SK-N-DZ (cell line): ENCODE results near the gene POU2AF2.
"Not testable (repeated sequence)": the region's sequence is repeated elsewhere in the genome, so short reads cannot be mapped to it uniquely, and the experiment has no call there.

Experiments
- DNase-seq: peaks from one replicate; pipeline ENCODE4 v3.0.0-alpha.2; 2015; ENCODE audit warnings: low spot score

Gene POU2AF2

DNA sequence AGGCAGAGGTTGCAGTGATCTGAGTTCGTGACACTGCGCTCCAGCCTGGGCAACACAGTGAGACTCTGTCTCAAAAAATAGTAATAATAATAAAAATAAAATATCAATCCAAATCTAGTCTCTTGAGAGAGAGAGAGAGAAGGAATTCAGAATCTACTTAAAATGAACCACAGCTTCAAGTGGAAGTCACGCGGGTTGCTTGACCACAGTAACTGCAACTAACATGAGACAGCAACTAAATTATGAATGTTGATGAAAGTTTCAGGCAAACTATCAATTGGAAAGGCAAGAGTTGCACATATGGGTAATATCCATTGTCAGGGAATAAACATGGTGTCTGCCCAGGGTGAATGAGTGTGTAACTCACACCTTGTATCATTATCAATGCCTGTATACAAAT, 12.5 kb downstream of the POU2AF2 start:
- no peak for DNase-seq

- no peak for DNase-seq
Measured at GRCh38 chr11:111259896-111260295, 14.4 kb downstream of the POU2AF2 start.

DNA sequence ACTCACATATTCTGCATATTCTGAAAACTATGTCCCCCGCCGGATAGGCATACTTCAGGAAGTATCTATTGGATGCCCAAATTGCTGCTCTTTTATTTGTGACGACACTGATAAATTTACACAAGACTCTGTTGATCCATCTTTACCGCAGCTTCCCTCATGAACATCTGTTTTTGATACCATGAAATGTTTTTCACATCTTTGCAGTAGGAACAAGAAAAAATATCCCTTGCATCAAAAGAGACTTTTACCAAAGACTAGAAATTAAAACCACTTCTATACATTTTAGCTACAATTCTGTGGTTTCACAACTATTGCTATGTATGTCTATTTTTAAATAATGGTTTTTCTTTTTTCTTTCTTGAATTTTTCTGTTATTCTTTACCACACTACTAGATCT, 15.3 kb downstream of the POU2AF2 start:
- DNase-seq: no peak

- DNase-seq: no peak
Measured at GRCh38 chr11:111264646-111265045, 19.1 kb downstream of the POU2AF2 start.

DNA sequence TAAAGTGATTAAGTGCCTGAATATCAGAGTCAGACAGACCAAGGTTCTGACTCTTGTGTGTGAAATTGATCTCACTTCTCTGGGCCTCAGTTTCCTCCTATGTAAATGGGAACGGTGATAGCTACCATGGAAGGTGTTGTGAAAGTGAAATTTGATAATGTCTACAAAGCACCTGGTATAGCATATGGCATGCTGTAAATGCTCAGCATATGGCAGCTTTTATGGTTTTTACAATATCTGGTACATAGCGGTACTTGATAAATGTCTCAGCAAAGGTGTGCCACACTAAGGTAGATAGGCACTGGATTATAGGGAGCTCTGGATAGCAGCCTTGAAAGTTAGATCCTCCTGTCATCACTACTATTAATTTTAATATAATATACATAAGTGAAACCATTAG, 19.9 kb downstream of the POU2AF2 start:
- DNase-seq: no peak

- not testable (repeated sequence) for DNase-seq
Measured at GRCh38 chr11:111268303-111268702, 22.8 kb downstream of the POU2AF2 start.

DNA sequence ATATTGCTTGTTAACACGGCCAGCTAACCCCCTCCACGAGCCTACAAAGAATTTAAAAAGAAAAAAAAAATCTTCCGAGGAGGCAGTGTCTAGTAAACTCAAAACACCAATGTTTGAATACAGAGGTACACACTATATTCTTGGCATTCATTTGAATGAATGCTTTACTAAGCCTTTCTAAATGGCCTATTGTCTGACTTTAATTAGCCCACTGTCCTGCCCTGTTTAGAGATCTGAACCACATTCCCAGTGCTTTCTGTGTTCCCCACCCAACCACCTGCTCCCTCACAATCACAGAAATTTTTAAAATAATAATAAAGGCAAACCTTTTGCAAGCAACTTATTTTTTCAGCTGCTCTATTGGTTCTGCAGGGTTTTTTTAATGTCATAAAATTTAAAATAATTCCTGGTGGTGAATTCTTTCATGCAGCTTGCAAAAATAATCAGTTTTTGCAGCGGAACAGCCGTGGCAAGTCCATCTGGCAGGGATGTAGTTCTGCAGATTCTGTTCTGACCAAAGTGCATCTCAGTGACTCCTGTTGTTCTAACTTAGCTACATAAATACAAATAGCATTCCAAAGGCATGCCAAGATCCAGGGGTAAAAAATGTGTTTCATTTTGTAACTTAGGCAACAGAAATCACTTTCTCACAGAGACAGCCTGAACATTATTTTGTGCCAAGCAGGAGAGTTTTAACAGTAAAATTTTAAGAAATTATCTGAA, 23.8 kb downstream of the POU2AF2 start:
- DNase-seq: no peak

DNA sequence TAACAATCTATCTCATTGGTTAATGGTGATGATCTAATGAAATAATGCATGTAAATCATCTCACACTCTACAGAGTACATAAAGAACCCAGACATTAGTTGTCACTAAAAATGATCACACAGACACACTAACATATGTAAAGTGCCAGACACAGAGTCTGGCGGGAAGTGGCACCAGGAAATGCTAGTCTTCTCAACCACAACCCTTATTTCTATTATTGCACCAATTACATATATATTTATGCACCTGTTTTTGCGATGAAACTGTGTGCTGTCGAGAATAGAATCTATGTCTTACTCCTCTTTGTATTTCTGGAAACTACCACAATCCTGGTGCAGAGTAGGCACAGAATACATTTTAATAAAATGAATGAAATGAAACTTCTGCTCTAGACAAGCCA, 26.9 kb downstream of the POU2AF2 start:
- DNase-seq: no peak

GRCh38 chr11:111282562-111283075, 37.1 kb downstream of the POU2AF2 start:
- DNase-seq: no peak

DNA sequence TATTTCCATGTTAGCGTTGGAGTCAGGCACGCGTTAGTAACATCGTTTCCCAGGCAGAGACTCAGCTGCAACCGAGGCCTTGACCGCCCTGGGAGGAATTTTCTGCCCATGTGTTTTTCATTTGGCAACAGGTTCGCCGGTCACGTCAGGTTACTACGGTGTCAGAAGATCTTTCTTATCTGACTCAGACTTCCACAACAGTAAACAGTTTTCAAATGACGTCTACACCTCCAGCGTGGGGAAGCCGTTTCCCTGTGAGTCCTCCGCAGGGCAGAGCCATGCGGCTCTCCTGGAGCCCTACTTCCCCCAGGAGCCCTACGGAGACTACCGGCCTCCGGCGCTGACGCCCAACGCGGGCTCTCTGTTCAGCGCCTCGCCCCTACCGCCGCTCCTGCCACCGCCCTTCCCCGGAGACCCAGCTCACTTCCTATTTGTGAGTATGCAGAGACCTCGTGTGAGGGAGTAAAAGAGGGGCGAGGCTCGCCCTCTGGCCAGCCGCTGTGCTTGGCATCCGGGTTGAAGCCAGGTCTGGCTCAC, 38.5 kb downstream of the POU2AF2 start:
- DNase-seq: peak; percentile 5

GRCh38 chr11:111285189-111286091, 39.9 kb downstream of the POU2AF2 start:
- DNase-seq: no peak

- no peak for DNase-seq
Measured at GRCh38 chr11:111291764-111292163, 46.2 kb downstream of the POU2AF2 start.

GRCh38 chr11:111292408-111292807, 46.9 kb downstream of the POU2AF2 start:
- DNase-seq: not testable (repeated sequence)

DNA sequence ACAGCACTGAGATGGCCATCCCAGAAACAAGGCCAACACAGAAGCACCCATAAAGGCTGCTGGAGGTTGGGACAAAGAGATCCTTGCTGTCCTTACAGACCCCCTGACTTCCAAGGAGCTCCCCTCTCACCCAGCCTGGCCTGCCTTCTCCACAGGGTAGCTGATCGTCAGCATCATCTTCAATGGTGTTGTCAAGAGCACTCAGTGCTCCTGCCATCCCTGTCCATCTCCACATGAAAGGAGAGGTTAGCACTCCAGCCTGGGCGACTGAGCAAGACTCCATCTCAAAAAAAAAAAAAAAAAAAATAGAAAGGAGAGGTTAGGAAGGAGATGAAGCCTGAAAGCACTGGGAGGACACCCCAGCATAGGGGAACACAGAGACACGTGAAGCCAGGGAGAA, 50.7 kb downstream of the POU2AF2 start:
- no peak for DNase-seq

GRCh38 chr11:111297696-111298095, 52.2 kb downstream of the POU2AF2 start:
- DNase-seq: no peak

GRCh38 chr11:111298413-111299100, 53.0 kb downstream of the POU2AF2 start, which contains the start of gene POU2AF3:
TSS of gene POU2AF3 (plus strand) at chr11:111298546. CDS start at chr11:111298582, 36 bp downstream.
- no peak for DNase-seq

- DNase-seq: no peak
Measured at GRCh38 chr11:111299101-111300026, 53.8 kb downstream of the POU2AF2 start.

DNA sequence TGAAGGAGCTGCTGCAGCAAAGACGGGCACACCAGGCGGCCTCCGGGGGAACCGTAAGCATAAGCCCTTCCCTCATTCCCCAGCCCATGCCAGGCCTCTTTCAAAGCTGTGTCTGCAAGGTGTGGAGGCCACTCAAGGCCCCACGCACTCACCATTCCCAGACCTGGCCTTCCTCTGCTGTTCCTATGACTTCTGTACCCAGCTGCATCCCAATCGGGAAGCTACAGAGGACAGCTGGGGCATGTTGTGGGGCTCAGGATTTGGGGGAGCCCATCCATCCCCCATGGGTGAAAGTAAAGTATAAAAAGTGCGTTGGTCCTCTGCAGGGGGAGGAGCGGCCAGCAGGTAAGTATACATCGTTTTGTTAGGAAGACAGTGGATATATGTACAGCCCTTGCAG, 55.0 kb downstream of the POU2AF2 start:
- no peak for DNase-seq

DNA sequence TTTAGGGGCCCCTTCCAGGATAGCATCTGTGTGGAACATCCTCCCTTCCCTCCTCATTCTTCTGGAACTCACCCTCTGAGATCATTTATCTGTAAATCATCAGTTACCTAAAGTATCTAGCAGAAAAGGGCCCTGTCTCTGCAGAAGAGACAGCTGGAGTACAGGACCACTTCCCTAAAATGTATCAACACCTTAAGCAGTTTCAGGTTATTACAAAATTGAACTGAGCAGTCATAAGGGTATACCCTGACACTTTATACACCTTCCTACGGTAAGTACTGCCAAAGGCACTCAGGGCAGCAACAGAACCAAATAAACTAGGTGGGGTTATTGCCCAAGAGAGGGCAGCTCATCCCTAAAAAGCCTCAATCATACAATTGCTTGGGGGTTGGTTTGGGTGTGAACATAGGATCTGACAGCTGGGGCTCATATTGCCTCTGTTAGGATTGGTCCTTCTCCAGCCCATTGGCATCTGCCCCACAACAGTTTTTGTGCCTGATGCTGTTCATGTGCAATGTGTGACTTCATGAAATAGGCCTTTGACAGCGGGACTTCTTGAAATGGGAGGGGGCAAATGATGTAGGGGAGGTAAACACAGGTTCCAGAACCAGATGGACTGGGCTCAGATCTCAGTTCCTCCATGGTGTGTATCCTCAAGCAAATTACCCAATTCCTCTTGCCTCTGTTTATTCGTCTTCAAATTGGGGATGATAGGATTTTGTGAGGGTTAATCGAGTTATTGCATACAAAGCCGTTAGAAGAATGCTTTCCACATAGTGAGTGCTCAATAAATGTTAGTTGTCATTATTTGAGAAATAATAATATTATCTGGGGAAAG, 55.7 kb downstream of the POU2AF2 start:
- DNase-seq: no peak

DNA sequence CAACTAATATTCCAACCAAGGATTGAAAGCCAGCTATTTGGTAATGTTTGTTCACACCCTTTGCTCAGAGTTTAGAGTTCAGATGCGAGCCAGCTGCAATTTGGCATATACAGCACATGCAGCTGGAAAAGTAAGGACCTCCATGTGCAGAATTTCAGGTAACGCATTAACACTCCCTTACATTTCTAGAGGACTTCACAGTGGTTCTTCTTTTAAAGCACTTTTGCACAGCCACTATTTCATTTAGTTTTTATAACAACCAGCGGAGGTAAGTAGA, 56.3 kb downstream of the POU2AF2 start:
- DNase-seq: no peak
